Liver (tissue), 9 donors: Measurements from ENCODE around the gene NCAPG2. TPM values are rescaled to one million over a fixed set of nuclear protein-coding genes. Genes with fewer than 3 reads are reported as not detected.

Experiments
- DNase-seq: peaks from one replicate; pipeline ENCODE4 v3.0.0-alpha.2; 2017; ENCODE audit warnings: low spot score
- H3K27ac ChIP-seq, 2 donors: one replicate each; pipeline ENCODE4 v1.7.0; 2013; ENCODE audit warnings: inconsistent platforms in 2 of 2, low read length in 2 of 2, control low read depth in 1 of 2, low read depth in 1 of 2, mild to moderate bottlenecking in 1 of 2
- H3K27me3 ChIP-seq, 4 donors: one replicate each; pipeline versions ENCODE4 v1.6.1 to v1.7.0; 2013; ENCODE audit warnings: low read length in 3 of 4, inconsistent platforms in 1 of 4, mild to moderate bottlenecking in 1 of 4, moderate library complexity in 1 of 4; ENCODE audit not compliant: control insufficient read depth in 4 of 4, insufficient read depth in 4 of 4
- H3K36me3 ChIP-seq, 4 donors: one replicate each; pipeline versions ENCODE4 v1.6.1 to v1.7.0; 2013; ENCODE audit warnings: low read length in 3 of 4, mild to moderate bottlenecking in 3 of 4, low read depth in 1 of 4, moderate library complexity in 1 of 4; ENCODE audit not compliant: control insufficient read depth in 4 of 4, insufficient read depth in 3 of 4
- H3K4me1 ChIP-seq, 4 donors: one replicate each; pipeline versions ENCODE4 v1.6.1 to v1.7.0; 2013; ENCODE audit warnings: low read length in 3 of 4, mild to moderate bottlenecking in 3 of 4, moderate library complexity in 1 of 4; ENCODE audit not compliant: control insufficient read depth in 4 of 4, insufficient read depth in 4 of 4
- H3K4me3 ChIP-seq, 3 donors: one replicate each; pipeline versions ENCODE4 v1.6.1 to v1.7.0; 2013; ENCODE audit warnings: low read length in 3 of 3, control low read depth in 1 of 3, low read depth in 1 of 3, mild to moderate bottlenecking in 1 of 3
- H3K9ac ChIP-seq, 2 donors: one replicate each; pipeline ENCODE4 v1.7.0; 2013; ENCODE audit warnings: low read length in 2 of 2, mild to moderate bottlenecking in 2 of 2, moderate library complexity in 2 of 2, control low read depth in 1 of 2, low read depth in 1 of 2
- H3K9me3 ChIP-seq, 4 donors: one replicate each; pipeline versions ENCODE4 v1.6.1 to v1.7.0; 2013; ENCODE audit warnings: low read length in 3 of 4; ENCODE audit not compliant: control insufficient read depth in 4 of 4
- FOXA1 ChIP-seq: IDR thresholded peaks from 2 replicates; pipeline ENCODE4 v1.6.1; 2016; ENCODE audit warnings: antibody characterized with exemption
- HNF4A ChIP-seq, 2 donors: conservative IDR thresholded peaks; 2 replicates each; pipeline ENCODE4 v1.6.1; 2016; ENCODE audit warnings: antibody characterized with exemption in 2 of 2, mild to moderate bottlenecking in 2 of 2
- HNF4G ChIP-seq: IDR thresholded peaks from 2 replicates; pipeline ENCODE4 v1.6.1; 2016; ENCODE audit warnings: antibody characterized with exemption
- JUND ChIP-seq, 2 donors: IDR thresholded peaks; 2 replicates each; pipeline ENCODE4 v1.6.1; 2016; ENCODE audit warnings: antibody characterized with exemption in 2 of 2
- NR2F2 ChIP-seq: IDR thresholded peaks from 2 replicates; pipeline ENCODE4 v1.6.1; 2016; ENCODE audit warnings: antibody characterized with exemption
- RXRA ChIP-seq, 2 donors: IDR thresholded peaks; 2 replicates each; pipeline ENCODE4 v1.6.1; 2017 to 2018; ENCODE audit warnings: antibody characterized with exemption in 2 of 2, mild to moderate bottlenecking in 1 of 2
- SP1 ChIP-seq: IDR thresholded peaks from 2 replicates; pipeline ENCODE4 v1.6.1; 2018; ENCODE audit warnings: antibody characterized with exemption, mild to moderate bottlenecking
- TAF1 ChIP-seq: conservative IDR thresholded peaks from 2 replicates; pipeline ENCODE4 v1.6.1; 2016; ENCODE audit warnings: antibody characterized with exemption, mild to moderate bottlenecking
- YY1 ChIP-seq: IDR thresholded peaks from 2 replicates; pipeline ENCODE4 v1.6.1; 2016; ENCODE audit warnings: antibody characterized with exemption, mild to moderate bottlenecking
- ZBTB33 ChIP-seq: IDR thresholded peaks from 2 replicates; pipeline ENCODE4 v1.6.1; 2016; ENCODE audit warnings: antibody characterized with exemption
- WGBS: extraction: QIAGEN DNeasy Blood & Tissue Kit; methylation state at CpG from one replicate; pipeline ENCODE4 v1.1.7; 2013; 5-methylcytosine and 5-hydroxymethylcytosine counted together
- polyA plus RNA-seq, 2 donors: library from polyadenylated mRNA; stranded (reverse) in 1 of 2; unstranded in 1 of 2; fragments of 200-250 nt in 1 of 2; fragments of >200 nt in 1 of 2; fragmentation: Nextera tagmentation in 1 of 2; extraction: Ambion mirVana in 1 of 2; gene quantifications; one replicate each; pipeline versions ENCODE4 v1.2.1 to v1.2.3, GENCODE V29; 2013 to 2015
- total RNA-seq, 2 donors: library from RNA; depleted of rRNA; stranded (reverse); fragments of >200 nt; gene quantifications; one replicate each; pipeline ENCODE4 v1.2.3, GENCODE V29; 2014
- TF ChIP-seq, protein P1 (sequence below): IDR thresholded peaks from 2 replicates; pipeline ENCODE4 v1.6.1; 2016; ENCODE audit warnings: antibody characterized with exemption
- TF ChIP-seq, protein P2 (sequence below): IDR thresholded peaks from 2 replicates; pipeline ENCODE4 v1.6.1; 2016; ENCODE audit warnings: antibody characterized with exemption, mild to moderate bottlenecking
- TF ChIP-seq, protein P3 (sequence below): fragments of 150-350 bp; IDR thresholded peaks from 2 replicates; pipeline ENCODE4 v1.5.1; 2017; ENCODE audit warnings: improper control_type of control experiment, low read depth, low read length; ENCODE audit not compliant: missing input control
- donor health status: healthy.
- donor health status: healthy.
- donor health status: healthy.
- donor health status: healthy.
- donor health status: healthy.

The NCAPG2 gene
- total and polyA plus RNA-seq, 4 donors: 0.89 to 37.4 (median 3.7) TPM

DNA sequence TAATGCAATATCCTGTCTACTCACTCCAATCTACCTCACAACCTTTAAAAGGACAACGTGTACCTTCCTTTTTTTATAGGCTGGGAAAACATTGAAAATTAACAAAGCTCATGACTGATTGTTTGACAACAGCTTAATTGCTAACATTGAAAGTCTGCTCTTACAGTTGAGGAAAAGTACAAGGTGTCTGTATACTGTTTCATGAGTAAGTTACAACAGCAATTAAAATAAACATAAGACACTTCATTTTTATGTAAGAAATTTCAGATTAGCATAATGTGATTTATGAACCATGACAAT, 28.6 kb upstream of the NCAPG2 start:
- no peak for TF ChIP-seq RXRA (IDR thresholded peaks at IDR 0.05)
- TF ChIP-seq SP1: no peak
- no peak for TF ChIP-seq NR2F2
- no peak for TF ChIP-seq YY1
- TF ChIP-seq, protein P1, sequence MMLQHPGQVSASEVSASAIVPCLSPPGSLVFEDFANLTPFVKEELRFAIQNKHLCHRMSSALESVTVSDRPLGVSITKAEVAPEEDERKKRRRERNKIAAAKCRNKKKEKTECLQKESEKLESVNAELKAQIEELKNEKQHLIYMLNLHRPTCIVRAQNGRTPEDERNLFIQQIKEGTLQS: no peak
- TF ChIP-seq ZBTB33: no peak
- TF ChIP-seq, protein P2, sequence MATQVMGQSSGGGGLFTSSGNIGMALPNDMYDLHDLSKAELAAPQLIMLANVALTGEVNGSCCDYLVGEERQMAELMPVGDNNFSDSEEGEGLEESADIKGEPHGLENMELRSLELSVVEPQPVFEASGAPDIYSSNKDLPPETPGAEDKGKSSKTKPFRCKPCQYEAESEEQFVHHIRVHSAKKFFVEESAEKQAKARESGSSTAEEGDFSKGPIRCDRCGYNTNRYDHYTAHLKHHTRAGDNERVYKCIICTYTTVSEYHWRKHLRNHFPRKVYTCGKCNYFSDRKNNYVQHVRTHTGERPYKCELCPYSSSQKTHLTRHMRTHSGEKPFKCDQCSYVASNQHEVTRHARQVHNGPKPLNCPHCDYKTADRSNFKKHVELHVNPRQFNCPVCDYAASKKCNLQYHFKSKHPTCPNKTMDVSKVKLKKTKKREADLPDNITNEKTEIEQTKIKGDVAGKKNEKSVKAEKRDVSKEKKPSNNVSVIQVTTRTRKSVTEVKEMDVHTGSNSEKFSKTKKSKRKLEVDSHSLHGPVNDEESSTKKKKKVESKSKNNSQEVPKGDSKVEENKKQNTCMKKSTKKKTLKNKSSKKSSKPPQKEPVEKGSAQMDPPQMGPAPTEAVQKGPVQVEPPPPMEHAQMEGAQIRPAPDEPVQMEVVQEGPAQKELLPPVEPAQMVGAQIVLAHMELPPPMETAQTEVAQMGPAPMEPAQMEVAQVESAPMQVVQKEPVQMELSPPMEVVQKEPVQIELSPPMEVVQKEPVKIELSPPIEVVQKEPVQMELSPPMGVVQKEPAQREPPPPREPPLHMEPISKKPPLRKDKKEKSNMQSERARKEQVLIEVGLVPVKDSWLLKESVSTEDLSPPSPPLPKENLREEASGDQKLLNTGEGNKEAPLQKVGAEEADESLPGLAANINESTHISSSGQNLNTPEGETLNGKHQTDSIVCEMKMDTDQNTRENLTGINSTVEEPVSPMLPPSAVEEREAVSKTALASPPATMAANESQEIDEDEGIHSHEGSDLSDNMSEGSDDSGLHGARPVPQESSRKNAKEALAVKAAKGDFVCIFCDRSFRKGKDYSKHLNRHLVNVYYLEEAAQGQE: no peak
- TF ChIP-seq, protein P3, sequence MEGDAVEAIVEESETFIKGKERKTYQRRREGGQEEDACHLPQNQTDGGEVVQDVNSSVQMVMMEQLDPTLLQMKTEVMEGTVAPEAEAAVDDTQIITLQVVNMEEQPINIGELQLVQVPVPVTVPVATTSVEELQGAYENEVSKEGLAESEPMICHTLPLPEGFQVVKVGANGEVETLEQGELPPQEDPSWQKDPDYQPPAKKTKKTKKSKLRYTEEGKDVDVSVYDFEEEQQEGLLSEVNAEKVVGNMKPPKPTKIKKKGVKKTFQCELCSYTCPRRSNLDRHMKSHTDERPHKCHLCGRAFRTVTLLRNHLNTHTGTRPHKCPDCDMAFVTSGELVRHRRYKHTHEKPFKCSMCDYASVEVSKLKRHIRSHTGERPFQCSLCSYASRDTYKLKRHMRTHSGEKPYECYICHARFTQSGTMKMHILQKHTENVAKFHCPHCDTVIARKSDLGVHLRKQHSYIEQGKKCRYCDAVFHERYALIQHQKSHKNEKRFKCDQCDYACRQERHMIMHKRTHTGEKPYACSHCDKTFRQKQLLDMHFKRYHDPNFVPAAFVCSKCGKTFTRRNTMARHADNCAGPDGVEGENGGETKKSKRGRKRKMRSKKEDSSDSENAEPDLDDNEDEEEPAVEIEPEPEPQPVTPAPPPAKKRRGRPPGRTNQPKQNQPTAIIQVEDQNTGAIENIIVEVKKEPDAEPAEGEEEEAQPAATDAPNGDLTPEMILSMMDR: no peak
- Histone ChIP-seq H3K36me3 (peaks cover 0 to 45% (median 16%) of the 10 kb centered on the region in 4 donors), H3K9me3 (no peaks in the 10 kb centered on the region), H3K4me3 (no peak overlapping the region), H3K4me1 (no peaks in the 10 kb centered on the region), H3K27me3 (no peaks in the 10 kb centered on the region), H3K27ac (no peak overlapping the region), H3K9ac (no peak overlapping the region)
- DNase-seq: no peak
- WGBS: 78% methylated on average over 1 of the region's 1 CpG

DNA sequence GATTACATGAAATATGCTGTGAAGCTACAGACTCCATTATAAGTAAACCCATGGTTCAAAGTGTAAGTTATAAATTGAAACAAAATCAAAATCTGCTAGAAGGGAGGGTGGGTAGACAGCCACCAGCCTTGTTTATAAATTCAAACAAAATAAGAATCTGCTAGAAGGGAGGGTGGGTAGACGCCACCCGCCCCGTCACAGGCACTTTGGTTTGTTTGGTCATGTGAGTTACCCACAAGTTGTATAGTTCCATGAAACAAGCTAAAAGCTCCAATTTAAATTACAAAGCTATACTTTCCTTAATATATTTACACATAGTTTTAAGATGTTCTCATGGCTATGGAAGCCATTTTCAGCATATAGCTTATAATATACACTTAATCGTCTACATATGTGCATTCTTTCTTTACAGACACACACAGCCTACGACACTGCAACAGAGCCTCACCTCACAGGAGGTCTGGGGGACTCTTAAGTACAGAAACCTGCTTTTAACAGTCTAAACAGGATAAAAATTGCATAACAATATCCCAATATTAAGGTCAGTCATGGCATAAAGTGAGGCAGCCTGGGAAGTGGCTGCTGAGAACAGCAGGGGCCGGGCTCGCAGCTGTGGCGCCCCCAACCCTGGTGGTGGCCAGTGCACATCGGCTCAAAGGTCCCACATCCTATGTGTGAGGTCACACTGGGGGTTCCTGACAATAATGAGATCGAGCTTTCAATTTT, 28.1 kb upstream of the NCAPG2 start:
- no peak overlapping the region for H3K4me3 ChIP-seq
- peaks cover 0 to 42% (median 16%) of the 10 kb centered on the region in 4 donors for H3K36me3 ChIP-seq
- H3K27ac ChIP-seq: no peak overlapping the region
- no peak for DNase-seq
- no peaks in the 10 kb centered on the region for H3K27me3 ChIP-seq
- no peak for TF ChIP-seq HNF4G
- whole genome bisulfite sequencing: 93% methylated on average over 10 of the region's 10 CpGs
- H3K9me3 ChIP-seq: no peaks in the 10 kb centered on the region
- no peak overlapping the region for H3K9ac ChIP-seq
- no peaks in the 10 kb centered on the region for H3K4me1 ChIP-seq

DNA sequence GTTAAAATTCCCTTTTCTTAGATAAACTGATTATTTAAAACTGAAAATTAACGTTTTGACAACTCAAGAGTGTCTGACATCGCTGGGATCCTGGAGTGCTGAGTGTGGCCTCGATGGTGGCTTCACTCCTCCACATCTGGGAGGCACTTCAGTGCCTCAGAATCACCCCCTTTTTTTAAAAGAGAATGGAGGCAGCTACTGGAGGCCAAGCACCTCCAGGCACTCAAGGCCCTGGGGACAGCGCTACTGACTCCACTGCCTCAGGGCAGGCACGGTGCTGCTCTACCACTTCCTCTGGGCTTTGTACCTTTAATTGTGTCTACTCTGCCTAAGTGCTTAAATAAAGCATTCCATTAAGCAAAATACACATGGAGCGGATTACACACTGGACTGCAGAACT, 27.2 kb upstream of the NCAPG2 start:
- Histone ChIP-seq H3K4me3 (no peak overlapping the region), H3K36me3 (peaks cover 0 to 33% (median 8%) of the 10 kb centered on the region in 4 donors), H3K9me3 (no peaks in the 10 kb centered on the region), H3K27me3 (no peaks in the 10 kb centered on the region), H3K4me1 (no peaks in the 10 kb centered on the region), H3K9ac (no peak overlapping the region), H3K27ac (no peak overlapping the region)
- TF ChIP-seq HNF4G (no peak), FOXA1 (no peak), YY1 (no peak), JUND (IDR thresholded peaks at IDR 0.05) (no peak), TAF1 (no peak), HNF4A (conservative IDR thresholded peaks at IDR 0.05) (no peak)
- TF ChIP-seq, protein P2: no peak
- TF ChIP-seq, protein P3: no peak
- no peak for DNase-seq
- 89% methylated on average over 6 of the region's 6 CpGs for WGBS
